ENCODE measurements around the gene KRTAP19-1.
"Not testable (repeated sequence)": the region's sequence is repeated elsewhere in the genome, so short reads cannot be mapped to it uniquely, and the experiment has no call there.

The KRTAP19-1 gene

GRCh38 chr21:30480145-30480544 lies at the start of gene KRTAP19-1:
KRTAP19-1 (minus strand) TSS chr21:30480367; CDS start chr21:30480317, 50 bp downstream.
- DNase-seq (ENCODE audit: extremely low read depth, low read depth), result no peak
- H3K4me3 ChIP-seq (replicated peaks; ENCODE audit: low read depth, low read length), result no peak within 1 kb of the TSS
- TF ChIP-seq CTCF (IDR thresholded peaks at IDR 0.05; ENCODE audit: low read depth, low read length, missing control alignments), result no peak

GRCh38 chr21:30518876-30519275 lies 38.7 kb upstream of the KRTAP19-1 start:
- no peak for TF ChIP-seq CTCF (IDR thresholded peaks at IDR 0.05; ENCODE audit: low read depth, low read length, missing control alignments)
- no peak overlapping the region for H3K4me3 ChIP-seq (replicated peaks; ENCODE audit: low read depth, low read length)
- no peak for DNase-seq (ENCODE audit: extremely low read depth, low read depth)

GRCh38 chr21:30515681-30516080 lies 35.5 kb upstream of the KRTAP19-1 start:
- no peak overlapping the region for H3K4me3 ChIP-seq (replicated peaks; ENCODE audit: low read depth, low read length)
- no peak for DNase-seq (ENCODE audit: extremely low read depth, low read depth)
- TF ChIP-seq CTCF (IDR thresholded peaks at IDR 0.05; ENCODE audit: low read depth, low read length, missing control alignments), result no peak

GRCh38 chr21:30505621-30506205 lies 25.5 kb upstream of the KRTAP19-1 start:
- not testable (repeated sequence) for H3K4me3 ChIP-seq (replicated peaks; ENCODE audit: low read depth, low read length); DNase-seq (ENCODE audit: extremely low read depth, low read depth)
- TF ChIP-seq CTCF (IDR thresholded peaks at IDR 0.05; ENCODE audit: low read depth, low read length, missing control alignments), result peak; percentile 7

GRCh38 chr21:30502041-30502440 lies 21.9 kb upstream of the KRTAP19-1 start, which contains the start of gene KRTAP19-5:
KRTAP19-5 (minus strand) TSS chr21:30502141; CDS start chr21:30502090, 51 bp downstream.
- no peak for DNase-seq (ENCODE audit: extremely low read depth, low read depth)
- H3K4me3 ChIP-seq (replicated peaks; ENCODE audit: low read depth, low read length), result no peak within 1 kb of the TSS
- TF ChIP-seq CTCF (IDR thresholded peaks at IDR 0.05; ENCODE audit: low read depth, low read length, missing control alignments), result no peak

DNA sequence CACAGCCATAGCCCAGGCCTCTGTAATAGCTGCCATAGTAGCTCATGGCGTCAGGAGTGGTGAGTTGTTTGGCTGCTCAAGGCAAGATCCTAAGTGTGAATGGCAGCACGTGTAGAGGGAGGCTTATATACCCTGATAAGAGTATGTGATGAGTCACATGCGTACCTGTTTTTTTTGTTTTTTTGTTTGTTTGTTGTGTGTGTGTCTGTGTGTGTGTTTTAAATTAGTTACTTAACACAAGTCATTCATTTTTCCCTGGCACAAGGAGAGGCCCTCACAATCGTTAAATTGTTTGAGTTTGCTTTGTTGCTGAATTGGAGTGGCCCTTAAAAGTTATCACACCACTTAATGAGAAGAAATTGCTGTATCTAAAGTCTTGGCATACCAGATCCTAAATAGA lies 16.9 kb upstream of the KRTAP19-1 start, which contains the start of gene KRTAP19-4:
Gene KRTAP19-4, minus strand, starts transcription at position 101 of the 400 bp plus-strand sequence. Its CDS starts 55 bp downstream, at position 46.
- no peak within 1 kb of the TSS for H3K4me3 ChIP-seq (replicated peaks; ENCODE audit: low read depth, low read length)
- DNase-seq (ENCODE audit: extremely low read depth, low read depth), result no peak
- TF ChIP-seq CTCF (IDR thresholded peaks at IDR 0.05; ENCODE audit: low read depth, low read length, missing control alignments), result no peak
